Endothelial cell of umbilical vein (primary cell): ENCODE results near the gene CCDC57.

ENCODE experiments used
- CTCF ChIP-seq, 2 donors: IDR thresholded peaks; 1 replicate in 1 of 2; 2 replicates in 1 of 2; pipeline ENCODE4 v1.5.1; 2011; ENCODE audit warnings: low read length in 2 of 2, mild to moderate bottlenecking in 2 of 2, moderate library complexity in 2 of 2, control low read depth in 1 of 2, inconsistent platforms in 1 of 2, low read depth in 1 of 2; ENCODE audit not compliant: insufficient read depth in 1 of 2; ENCODE audit errors: extremely low read depth in 1 of 2
- EZH2 ChIP-seq: IDR thresholded peaks from 2 replicates; pipeline ENCODE4 v1.6.1; 2012; ENCODE audit warnings: borderline replicate concordance, low read depth, mild to moderate bottlenecking, moderate library complexity, low read length, inconsistent platforms; ENCODE audit not compliant: severe bottlenecking
- POLR2A ChIP-seq: IDR thresholded peaks from 2 replicates; pipeline ENCODE4 v1.6.1; 2012; ENCODE audit warnings: low read depth, mild to moderate bottlenecking, control low read depth, low read length
- POLR2AphosphoS5 ChIP-seq: IDR thresholded peaks from 2 replicates; pipeline ENCODE4 v1.6.1; 2012; ENCODE audit warnings: low read depth, mild to moderate bottlenecking, control low read depth, low read length, moderate library complexity; ENCODE audit not compliant: insufficient read depth

- TF ChIP-seq EZH2 (no peak), CTCF (IDR thresholded peaks at IDR 0.05; ENCODE audit: extremely low read depth in 1 of 2, insufficient read depth in 1 of 2, low read depth in 1 of 2, low read length in 2 of 2) (no peak), POLR2A (no peak), POLR2AphosphoS5 (no peak)
Measured at GRCh38 chr17:82100502-82101298, 111.9 kb downstream of the CCDC57 start.
